DND-41 (cell line): Measurements from ENCODE around the gene XRN1.

Experiments
- CTCF ChIP-seq: IDR thresholded peaks from 2 replicates; pipeline ENCODE4 v1.5.1; 2012; ENCODE audit warnings: borderline replicate concordance, low read length, moderate library complexity, mild to moderate bottlenecking; ENCODE audit not compliant: poor library complexity, severe bottlenecking; ENCODE audit errors: extremely low read depth
- EZH2 ChIP-seq: IDR thresholded peaks from 3 replicates; pipeline ENCODE4 v1.6.1; 2012; ENCODE audit warnings: borderline replicate concordance, low read depth, mild to moderate bottlenecking, moderate library complexity, low read length, inconsistent platforms; ENCODE audit not compliant: severe bottlenecking

- TF ChIP-seq CTCF (no peak), EZH2 (no peak)
These were observed 179.4 kb downstream of the XRN1 start for GRCh38 chr3:142268426-142268825.
